HG02571 (cell line): ENCODE data around the gene PRL.

Experiments
- ATAC-seq: cut with Tn5 transposase; IDR thresholded peaks from one replicate; pipeline ENCODE4 v1.9.1; 2021; ENCODE audit warnings: mild to moderate bottlenecking, moderate library complexity; ENCODE audit not compliant: unreplicated experiment

The PRL gene

DNA sequence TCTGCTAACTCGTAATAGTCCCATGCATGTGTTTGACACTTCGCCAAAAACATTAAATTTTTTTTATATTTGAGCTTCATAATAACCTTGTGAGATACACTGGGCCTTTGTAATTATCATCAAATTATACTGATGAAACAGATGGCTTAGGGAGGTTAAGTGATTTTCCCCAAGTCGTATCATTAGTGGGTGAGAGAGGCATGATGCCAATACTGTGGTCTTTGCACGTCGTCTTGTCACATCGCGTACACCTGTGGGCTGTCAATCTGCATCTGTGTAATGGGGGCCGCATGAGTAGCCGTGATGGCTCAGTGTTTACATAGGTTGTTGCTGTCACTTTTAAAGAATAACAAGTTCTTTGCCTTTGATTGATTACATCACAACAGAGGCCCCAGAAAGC, 1.7 kb downstream of the PRL start:
- ATAC-seq: no peak

DNA sequence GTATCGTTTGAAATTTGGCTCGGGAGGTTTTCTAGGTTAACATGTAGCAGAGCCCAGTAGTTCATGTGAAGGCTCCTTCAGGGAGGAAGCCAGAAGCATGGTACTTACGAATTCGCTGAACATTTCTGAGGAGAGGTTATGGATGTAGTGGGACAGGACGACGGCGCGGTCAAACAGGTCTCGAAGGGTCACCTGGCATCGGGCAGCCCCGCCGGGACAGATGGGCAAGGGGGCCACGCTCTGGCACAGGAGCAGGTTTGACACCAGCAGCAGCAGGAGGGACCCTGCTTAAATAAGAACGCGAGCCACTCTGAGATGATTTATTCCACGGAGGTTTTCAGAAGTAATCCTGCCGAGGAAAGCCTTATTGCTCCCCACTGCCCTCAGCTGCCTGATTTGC, 2.5 kb downstream of the PRL start:
- no peak for ATAC-seq

DNA sequence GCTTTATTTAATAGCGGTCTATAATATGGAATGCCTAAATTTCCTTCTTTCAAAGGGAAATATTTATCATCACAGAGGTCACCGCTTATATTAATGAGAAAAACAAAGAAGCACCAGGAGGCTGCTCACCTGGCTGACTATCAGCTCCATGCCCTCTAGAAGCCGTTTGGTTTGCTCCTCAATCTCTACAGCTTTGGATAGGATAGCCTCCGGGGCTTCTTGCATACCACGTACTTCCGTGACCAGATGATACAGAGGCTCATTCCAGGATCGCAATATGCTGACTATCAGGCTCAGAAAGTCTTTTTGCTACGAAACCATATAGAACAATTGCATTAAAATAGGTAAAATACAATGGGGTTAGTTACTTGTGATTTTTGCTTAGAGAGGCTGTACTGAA, 6.8 kb downstream of the PRL start:
- no peak for ATAC-seq

DNA sequence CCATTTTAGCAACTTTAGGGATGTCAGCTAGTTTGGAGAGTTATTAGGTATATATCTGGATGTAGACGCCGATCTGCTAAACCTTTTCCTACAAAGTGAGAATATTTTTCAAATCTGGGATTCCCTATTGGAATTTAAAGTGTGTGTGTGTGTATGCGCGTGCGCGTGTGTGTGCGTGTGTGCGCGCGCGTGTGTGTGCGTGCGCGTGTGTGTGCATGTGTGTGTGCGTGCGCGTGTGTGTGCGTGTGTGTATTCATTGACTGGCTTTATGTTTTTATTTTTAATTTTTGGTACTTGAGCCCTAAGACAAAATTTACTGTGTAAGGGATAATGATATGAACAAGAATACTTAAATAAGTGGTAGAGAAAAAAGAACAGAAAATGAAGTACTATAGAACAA, 8.1 kb downstream of the PRL start:
- ATAC-seq: no peak

DNA sequence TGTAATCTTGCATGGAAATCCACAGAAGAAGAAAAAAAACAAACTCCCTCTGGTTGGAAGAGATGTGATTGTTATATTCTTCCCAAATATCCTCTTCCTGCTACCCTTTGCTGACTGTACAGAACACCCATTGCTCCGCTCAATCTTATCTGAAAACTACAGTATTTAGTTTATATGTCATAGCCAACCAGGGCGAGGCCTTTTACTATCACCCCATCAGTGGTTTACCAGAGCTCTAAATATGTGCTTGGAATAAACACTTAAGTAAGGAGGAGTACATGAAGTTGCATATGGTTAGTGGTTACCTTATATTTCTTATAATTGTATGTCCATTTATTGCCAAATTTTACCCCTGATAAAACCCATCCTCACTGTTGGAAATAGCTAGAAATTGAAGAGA, 12.2 kb downstream of the PRL start:
- ATAC-seq: no peak

DNA sequence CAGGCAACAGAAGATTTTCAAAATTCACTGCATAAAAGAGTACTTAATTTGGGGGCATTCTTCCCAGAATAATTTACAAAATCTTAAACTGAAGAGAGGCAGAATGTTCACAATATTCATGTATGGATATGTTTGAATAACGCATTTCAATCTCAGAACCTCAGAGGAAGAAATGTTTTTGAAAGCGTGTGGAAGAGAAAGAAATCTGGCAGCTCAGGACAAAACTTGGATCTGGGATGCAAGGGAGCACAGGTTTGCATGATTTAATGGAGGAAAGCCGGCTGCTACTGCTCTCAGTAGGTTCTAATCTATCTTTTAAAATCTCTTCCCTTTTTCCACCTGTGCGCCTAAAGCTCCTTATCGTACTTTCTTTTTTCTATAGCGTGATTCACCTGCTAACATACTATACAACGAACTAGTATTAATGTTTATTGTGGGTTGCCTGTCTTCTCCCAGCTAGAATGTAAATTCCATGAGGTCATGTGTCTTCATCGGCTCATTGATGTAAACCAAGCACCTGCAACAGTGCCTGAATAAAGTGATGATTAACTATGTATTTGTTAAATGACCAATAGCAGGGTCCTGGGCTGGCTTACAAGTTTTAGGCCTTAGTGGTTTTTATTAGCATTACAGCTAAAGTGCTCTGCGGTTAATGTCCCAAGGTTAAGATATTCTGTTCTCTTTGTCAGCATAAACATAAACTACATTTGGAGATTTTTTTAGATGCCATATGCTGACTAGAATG, 15.3 kb downstream of the PRL start:
- no peak for ATAC-seq

DNA sequence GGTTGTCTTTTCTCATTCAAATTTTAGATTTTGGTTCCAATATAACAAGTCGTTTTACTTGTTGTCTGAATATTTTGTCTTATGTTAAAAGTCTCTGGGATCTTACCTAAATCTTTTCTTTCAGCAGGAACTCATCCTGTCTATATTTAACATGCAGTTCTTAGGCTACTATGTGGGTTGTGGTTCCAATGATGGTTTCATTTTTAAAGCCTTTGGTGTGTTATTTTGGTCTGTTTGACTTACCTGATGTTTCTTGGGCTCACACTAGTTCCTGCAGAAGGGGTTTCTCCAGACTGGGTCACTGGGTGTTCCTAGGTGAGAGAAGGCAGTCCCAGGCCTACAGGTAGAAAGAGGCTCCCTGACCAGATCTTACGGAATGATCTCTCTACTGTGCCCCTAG, 17.4 kb downstream of the PRL start:
- ATAC-seq: no peak

DNA sequence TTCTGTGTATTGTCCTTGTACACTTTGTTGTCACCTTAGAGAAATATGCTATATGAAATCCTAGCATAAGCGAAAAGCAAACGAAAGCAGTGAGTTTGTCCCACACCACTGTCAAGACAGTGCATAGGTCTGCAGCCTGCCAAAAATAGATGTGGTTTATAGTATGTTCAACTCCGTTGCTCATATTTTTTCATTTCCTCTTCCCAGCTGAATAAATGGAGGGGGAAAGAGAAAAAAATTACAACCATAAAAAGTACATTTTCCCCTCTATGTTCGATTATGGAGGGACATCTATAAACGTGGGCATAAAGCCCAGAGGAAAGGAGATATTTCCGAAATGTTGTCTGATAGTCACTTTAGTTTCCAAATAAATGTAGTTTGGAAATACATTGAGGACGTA, 25.8 kb downstream of the PRL start:
- ATAC-seq: no peak

DNA sequence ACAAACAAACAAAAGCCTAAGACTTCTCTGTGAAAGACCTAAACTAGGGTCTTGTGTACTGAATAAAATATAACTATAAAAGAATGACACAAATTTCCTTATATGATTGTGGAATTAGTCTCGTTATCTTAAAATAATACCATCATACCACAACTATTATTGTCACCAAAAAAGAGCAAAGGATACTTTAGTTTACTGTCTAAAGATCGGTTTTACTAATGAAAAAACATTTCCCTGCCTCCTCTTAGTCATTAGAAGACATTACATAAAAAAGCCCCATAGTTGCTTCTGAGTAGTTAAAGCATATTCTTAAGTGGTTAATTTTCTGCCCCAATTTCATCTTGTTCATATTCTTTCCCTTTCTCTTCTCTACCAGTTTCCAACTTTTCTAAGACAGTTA, 33.1 kb downstream of the PRL start:
- no peak for ATAC-seq

DNA sequence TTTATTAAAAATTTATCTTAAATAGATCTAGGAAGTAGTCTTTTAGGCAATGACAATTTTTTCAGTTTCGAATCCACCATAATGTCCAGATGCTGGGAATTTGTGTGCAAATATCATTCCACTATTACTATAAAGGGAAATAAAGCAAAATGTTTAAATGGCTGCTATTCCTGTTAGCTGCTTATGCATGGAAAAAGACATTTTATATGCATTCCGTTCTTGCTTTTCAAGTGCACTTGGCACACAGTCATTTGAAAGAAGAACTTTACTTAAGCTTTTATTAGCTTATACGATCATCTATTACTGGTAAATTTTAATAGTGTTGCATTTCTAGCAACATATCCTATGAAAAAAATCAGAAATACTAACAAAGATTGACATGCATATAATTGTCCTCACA, 42.0 kb downstream of the PRL start:
- no peak for ATAC-seq

DNA sequence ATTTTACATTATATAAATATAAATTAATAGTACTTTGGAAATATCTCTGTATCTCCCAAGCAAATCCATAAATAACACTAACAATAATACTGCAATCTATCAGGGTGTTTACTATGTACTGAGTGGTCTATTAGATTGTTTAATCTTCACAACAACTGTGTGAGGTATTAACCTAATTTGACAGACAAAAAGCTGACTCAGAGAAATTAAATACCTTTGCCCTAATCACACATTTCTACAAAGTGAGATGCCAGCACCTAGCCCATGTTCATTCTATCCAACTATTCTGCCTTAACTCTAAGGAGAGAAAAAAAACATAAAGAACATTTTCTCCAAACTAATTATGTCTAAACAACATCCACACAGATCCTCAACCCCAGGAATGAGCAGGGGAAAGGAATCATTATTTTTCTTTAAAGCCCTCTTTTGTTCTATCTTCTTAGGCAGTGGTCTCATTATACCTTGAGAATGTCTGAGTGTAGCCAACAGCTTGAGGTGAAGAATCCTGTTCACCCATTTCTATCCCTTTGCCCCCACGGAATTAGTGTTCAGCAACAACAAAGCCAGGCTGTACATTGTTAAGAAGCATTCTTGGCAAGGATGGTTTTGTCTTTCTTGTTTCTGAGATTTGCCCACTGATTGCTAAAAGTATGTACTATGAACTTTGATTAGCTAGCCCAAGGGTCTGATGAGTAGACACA, 42.7 kb downstream of the PRL start:
- ATAC-seq: no peak

DNA sequence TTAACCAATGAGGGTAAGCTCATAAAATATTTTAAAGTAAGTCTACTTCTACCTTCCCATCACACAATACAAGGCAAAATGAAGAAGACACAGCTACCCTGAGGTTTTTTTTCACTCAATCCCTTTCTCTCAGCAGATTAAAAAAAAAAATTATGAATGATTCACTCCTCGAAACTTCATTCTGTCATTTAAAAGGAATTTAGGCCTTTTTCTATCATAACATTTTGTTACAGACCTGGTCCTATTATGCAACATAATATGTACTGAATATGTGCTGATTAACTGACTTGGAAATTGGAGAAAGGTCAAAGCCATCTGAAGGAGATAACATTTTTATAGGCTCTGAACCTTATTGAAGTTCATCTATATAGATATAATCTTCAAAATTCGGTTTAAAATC, 45.5 kb downstream of the PRL start:
- no peak for ATAC-seq

DNA sequence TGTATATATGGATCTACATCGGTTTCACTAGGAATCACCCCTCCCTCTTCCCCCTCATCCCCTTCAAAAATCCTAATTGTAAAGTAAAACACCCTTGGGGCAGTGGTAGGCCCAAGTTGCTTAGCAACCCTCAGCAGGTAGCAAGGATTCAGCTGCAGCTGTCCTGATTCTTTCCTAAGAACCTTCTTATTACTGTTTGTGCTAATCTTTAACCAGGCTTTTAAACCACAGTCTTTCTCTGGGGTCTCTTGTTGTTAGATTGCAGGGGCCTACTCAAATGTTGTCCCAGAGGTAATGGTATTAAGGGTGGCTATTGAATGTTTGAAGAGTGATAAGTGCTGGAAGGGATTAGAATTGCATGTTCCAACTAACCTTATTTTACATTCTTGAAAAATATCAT, 46.4 kb downstream of the PRL start:
- ATAC-seq: no peak

DNA sequence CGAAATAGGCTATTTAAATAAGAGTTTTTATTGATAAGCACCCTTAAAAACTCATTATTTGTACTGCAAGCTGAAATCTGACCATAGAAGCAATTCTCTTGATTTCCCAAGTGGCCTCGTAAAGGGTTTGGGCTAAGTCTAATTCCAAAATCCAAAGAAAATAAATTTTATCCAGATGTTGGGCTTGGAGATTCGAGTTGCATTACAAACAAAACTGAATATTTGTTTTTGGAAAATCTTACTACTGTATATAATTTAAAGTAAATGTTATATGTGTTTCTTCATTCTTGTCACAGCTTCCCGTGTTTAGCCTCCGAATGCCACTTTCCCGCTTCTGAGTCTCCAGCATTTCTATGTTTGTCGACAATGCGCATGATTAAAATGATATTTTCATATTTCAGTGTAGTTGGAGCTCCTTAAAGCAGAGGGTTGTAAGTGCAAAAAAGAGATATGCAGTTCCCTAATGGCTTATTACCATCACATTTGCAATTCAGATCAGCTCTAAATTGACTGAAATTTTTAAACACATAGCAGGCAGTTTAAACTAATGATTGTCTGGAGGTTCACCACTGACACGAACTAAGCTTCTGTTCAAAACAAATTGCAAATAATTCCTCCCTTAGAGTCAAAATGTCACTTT, 47.0 kb downstream of the PRL start:
- no peak for ATAC-seq

DNA sequence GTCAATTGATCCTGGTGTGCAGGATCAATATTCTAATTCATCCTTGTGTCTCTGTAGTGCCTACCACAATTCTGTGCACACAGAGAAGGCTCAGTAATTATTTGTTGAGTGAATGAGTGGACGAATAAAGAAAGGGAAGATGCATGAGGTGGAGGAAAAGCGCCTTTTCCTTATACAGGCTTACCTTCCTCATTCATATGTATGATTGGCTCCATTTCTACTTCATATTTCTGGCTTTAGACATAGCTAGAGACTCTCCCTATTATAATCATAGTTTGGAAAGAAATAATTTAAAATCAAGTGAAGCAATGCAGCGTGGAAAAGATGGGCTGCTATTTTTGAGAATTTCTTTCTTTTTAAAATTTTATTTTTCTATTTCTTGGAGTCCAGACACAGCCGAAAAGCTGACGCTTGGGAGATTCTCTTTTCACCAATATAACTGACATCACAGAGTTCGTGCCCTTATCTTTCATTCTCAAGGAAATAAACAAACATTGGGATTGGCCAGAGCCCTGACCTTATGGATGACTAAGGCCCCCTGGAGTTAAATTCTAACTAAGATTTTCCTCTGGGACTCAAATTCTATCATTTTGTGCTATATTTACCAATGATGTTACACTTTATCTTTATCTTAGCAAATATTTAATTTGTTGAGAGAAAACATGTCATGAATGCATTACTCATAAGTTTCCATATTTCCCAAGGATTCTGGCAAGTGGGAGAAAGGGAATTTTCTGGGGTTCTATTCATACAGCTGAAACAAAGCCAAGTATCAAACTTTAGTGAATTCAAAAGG, 48.1 kb downstream of the PRL start:
- no peak for ATAC-seq

DNA sequence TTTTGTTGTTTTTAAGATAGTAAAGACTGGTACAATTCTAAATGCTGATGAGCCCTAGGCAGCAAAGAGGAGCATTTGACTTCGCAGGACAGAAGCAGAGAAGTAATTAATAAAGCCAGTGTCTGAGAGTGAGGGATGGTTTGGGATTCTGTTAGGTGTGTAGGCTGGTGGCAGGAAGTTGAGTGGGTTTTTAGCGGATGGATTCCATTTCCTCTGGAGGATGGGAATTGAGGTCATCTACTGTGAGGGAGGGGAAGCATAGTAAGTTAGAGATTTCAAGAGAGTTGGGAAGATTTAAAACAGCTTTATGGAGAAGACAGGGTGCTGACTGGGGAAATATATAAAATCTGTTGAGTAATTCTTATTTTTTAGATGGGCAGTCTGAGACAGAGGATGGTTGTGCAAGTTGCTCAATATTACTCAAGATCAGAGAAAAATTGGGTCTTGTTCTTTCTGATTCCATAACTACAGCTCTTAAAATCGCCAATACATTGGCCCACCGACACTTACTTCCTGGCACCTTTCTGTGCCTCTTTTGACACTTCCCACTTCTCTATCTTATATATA, 48.8 kb downstream of the PRL start:
- no peak for ATAC-seq

DNA sequence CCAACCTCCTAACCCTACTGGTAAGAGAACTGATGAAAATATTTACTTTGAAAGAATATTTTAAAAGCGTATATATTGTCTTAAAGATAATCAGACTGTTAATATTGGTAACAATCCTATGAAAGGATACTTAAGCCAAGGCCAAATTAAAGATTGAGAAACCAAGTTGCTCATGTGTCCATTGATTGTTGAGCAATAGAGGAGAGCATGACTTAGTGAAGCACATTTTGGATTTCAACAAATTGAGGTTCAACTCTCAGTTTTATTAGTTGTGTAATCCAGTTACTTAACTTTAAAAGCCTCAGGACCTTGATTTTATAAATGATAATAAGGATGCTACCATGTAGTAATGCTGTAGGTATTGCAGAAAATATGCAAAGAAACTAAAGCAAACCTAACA, 56.8 kb downstream of the PRL start:
- no peak for ATAC-seq

DNA sequence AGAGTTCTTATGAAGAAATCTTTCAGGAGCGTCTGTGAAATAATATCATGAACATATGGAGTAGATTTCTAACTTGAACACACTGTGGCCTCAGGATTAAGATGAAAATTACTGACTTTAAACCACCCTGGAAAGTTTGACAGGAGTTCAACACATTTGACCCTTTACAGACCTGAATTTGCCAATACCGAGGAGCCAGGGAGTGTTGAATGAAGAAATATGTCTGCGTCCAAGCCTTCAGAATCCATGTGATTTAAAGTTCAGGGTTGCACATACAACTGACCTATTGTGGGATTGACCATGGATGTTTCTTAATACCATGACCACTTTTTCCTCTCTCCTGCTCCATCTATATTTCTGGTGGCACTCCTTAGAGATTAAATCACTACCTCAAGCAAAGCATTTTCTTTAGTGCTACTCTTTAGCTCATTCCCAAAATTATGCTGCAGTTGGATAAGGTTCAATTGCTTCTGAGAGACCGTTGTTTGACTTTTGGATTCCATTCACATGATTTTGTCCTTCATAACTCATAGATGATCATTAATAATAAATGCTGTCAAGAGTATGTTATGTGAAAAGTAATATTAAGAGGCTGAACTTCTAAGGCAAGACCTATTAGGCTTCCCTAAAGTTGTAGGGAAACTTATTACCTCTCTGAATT, 57.4 kb downstream of the PRL start:
- ATAC-seq: no peak

DNA sequence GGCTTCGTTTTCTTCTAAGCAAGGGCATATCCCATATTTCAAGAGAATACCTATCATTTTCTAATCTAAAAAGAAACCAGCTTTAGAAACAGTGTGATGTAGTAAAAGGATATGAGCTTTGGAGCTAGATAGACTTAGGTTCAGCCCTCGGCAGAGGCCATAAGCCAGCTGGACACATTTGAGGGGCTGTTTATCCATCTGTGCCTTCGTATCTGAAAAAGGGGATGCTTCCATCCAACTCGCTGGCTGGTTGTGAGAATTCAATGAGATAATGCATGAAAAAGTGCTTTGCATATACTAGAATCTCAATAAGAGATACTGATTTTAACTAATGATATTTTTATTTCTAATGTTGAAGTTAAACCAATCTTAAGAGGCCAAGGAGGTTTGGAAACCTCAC, 58.0 kb downstream of the PRL start:
- ATAC-seq: no peak

DNA sequence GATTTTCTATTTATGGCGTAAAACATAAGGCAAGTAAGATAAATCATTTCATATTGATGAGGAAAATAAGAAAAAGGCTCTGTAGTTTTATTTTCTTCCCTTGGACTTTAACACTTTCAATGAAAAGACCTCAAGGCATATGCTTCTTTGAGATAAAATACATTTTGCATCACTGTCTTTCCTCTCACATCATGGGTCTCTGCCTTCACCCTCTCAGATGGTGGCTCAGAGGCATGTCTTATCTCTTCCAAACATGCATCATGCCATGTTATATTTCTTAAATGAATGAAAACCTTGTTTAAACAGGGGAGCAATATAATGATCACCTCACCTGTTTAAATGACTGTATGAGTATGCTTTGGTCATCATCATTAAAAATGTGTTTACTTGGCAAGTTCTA, 59.3 kb downstream of the PRL start:
- ATAC-seq: no peak
